Spleen (tissue), 11 donors: ENCODE data around the gene PTTG1IP. TPM values are rescaled to one million over a fixed set of nuclear protein-coding genes. Genes with fewer than 3 reads are reported as not detected.

Experiments
- DNase-seq: peaks from one replicate; pipeline ENCODE4 v3.0.0-alpha.2; 2020
- H3K27ac ChIP-seq, 8 donors: fragments of 200-600 bp; sonication (generic) in 7 of 8; 1 replicate in 4 of 8; 2 replicates in 4 of 8; pipeline versions ENCODE4 v1.5.0 to v1.8.0; 2016 to 2021; ENCODE audit warnings: inconsistent platforms in 4 of 8, mild to moderate bottlenecking in 4 of 8, moderate library complexity in 1 of 8
- H3K27me3 ChIP-seq, 7 donors: fragments of 200-600 bp; sonication (generic) in 6 of 7; replicated peaks in 1 of 7; 1 replicate in 4 of 7; 2 replicates in 3 of 7; pipeline versions ENCODE4 v1.5.0 to v1.8.0; 2016 to 2021; ENCODE audit warnings: inconsistent platforms in 3 of 7, mild to moderate bottlenecking in 1 of 7
- H3K36me3 ChIP-seq, 6 donors: fragments of 200-600 bp; sonication (generic) in 5 of 6; 1 replicate in 4 of 6; 2 replicates in 2 of 6; pipeline versions ENCODE4 v1.5.0 to v1.8.0; 2016 to 2021; ENCODE audit warnings: inconsistent platforms in 2 of 6
- H3K4me1 ChIP-seq, 6 donors: fragments of 200-600 bp; sonication (generic) in 5 of 6; 1 replicate in 3 of 6; 2 replicates in 3 of 6; pipeline versions ENCODE4 v1.5.0 to v1.8.0; 2016 to 2021; ENCODE audit warnings: inconsistent platforms in 3 of 6
- H3K4me3 ChIP-seq, 8 donors: fragments of 200-600 bp; sonication (generic) in 7 of 8; 1 replicate in 4 of 8; 2 replicates in 4 of 8; pipeline versions ENCODE4 v1.5.0 to v1.8.0; 2016 to 2021; ENCODE audit warnings: inconsistent platforms in 4 of 8, mild to moderate bottlenecking in 4 of 8, moderate library complexity in 2 of 8
- H3K9me3 ChIP-seq, 8 donors: fragments of 200-600 bp; sonication (generic) in 7 of 8; 1 replicate in 4 of 8; 2 replicates in 4 of 8; pipeline versions ENCODE4 v1.5.0 to v1.8.0; 2016 to 2021; ENCODE audit warnings: inconsistent platforms in 4 of 8
- POLR2A ChIP-seq, 3 donors: fragments of 450-650 bp; IDR thresholded peaks; one replicate each; pipeline ENCODE4 v1.5.1; 2017; ENCODE audit warnings: antibody characterized with exemption in 3 of 3, mild to moderate bottlenecking in 1 of 3
- POLR2AphosphoS5 ChIP-seq, 3 donors: sonication (generic); formaldehyde crosslinking; IDR thresholded peaks; one replicate each; pipeline ENCODE4 v1.5.1; 2017; ENCODE audit warnings: antibody characterized with exemption in 3 of 3
- WGBS, 5 donors: extraction: QIAGEN DNeasy Blood & Tissue Kit in 3 of 5; methylation state at CpG; one replicate each; pipeline versions ENCODE4 v1.1.5 to v1.1.7; 2013 to 2018; 5-methylcytosine and 5-hydroxymethylcytosine counted together
- intact Hi-C: fragments of 100-400 bp; cut with DNase I; formaldehyde crosslinking; loops from one replicate; pipeline ENCODE4 v1.15.0; 2023; ENCODE audit warnings: low total_unique reads
- polyA plus RNA-seq, 3 donors: library from polyadenylated mRNA; stranded (reverse); fragments of 200-250 nt; gene quantifications; one replicate each; pipeline ENCODE4 v1.2.1, GENCODE V29; 2013
- total RNA-seq, 7 donors: library from RNA; depleted of rRNA in 3 of 7; stranded (reverse); fragments of >200 nt in 3 of 7; fragmentation: NEBNext Ultra II Directional in 4 of 7; extraction: Animal tissue kit (Norgen Biotek cat#: 25700) in 4 of 7; gene quantifications; one replicate each; pipeline versions ENCODE4 v1.1.0 to v1.2.1, GENCODE V29; 2016 to 2021
- TF ChIP-seq, protein P1 (sequence below), 11 experiments: fragments of 200-600 bp in 7 of 11; fragments of 450-650 bp in 4 of 11; sonication (generic) in 4 of 11; IDR thresholded peaks in 8 of 11; conservative IDR thresholded peaks in 3 of 11; 1 replicate in 7 of 11; 2 replicates in 4 of 11; pipeline versions ENCODE4 v1.4.0 to v1.8.0; 2016 to 2021; ENCODE audit warnings: antibody characterized with exemption in 11 of 11, inconsistent platforms in 4 of 11, mild to moderate bottlenecking in 1 of 11
- donor health status: healthy with polysubstance abuse.
- donor health status: DM: no; HTN: no; CAD: no; lungs with moderate emphysema.
- donor health status: DM: no; HTN: no; CAD: no.
- donor health status: Bipolar disorder and iron deficiency.
- donor health status: healthy.
- donor health status: DM: no; HTN: no; CAD: no.
- donor health status: DM: yes; HTN: yes; CAD: no.

Gene PTTG1IP
- total and polyA plus RNA-seq, 10 donors: 57.6 to 189 (median 135) TPM

DNA sequence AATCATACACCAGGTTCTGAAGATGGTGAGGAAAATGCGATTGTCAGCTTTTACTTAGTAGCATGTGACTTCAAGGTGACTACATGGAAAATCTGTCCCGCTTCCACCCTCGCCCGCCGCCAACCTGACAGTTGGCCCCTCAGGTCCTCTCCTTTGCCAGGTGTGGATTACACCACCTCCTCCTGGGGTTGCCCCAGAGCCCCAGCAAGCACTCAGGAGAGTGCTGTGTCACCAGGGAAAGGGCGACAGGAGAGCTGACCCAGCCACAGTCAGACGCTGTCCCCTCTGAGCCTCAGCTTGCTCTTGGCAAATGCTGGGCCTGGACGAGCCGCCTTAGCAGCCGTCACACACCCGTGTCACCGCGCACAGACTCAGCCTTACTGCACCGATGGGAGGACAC, 17.9 kb downstream of the PTTG1IP start:
- no peak overlapping the region for H3K4me3 ChIP-seq
- H3K36me3 ChIP-seq: peaks cover 3 to 100% (median 89%) of the 10 kb centered on the region in 6 donors
- WGBS, 5 donors: 91 to 93% (median 91%) methylated on average over 12 to 14 of the region's 14 CpGs
- H3K27ac ChIP-seq: peak overlapping the region in 1 of 8 donors; percentile 55
- H3K4me1 ChIP-seq: peaks cover 0 to 89% (median 28%) of the 10 kb centered on the region in 6 donors
- H3K27me3 ChIP-seq: no peaks in the 10 kb centered on the region
- DNase-seq: no peak
- TF ChIP-seq POLR2A (IDR thresholded peaks at IDR 0.05) (no peak), POLR2AphosphoS5 (IDR thresholded peaks at IDR 0.05) (peak in 1 of 3 donors; percentile 52)
- intact Hi-C loops: no loop called here
- H3K9me3 ChIP-seq: no peaks in the 10 kb centered on the region

DNA sequence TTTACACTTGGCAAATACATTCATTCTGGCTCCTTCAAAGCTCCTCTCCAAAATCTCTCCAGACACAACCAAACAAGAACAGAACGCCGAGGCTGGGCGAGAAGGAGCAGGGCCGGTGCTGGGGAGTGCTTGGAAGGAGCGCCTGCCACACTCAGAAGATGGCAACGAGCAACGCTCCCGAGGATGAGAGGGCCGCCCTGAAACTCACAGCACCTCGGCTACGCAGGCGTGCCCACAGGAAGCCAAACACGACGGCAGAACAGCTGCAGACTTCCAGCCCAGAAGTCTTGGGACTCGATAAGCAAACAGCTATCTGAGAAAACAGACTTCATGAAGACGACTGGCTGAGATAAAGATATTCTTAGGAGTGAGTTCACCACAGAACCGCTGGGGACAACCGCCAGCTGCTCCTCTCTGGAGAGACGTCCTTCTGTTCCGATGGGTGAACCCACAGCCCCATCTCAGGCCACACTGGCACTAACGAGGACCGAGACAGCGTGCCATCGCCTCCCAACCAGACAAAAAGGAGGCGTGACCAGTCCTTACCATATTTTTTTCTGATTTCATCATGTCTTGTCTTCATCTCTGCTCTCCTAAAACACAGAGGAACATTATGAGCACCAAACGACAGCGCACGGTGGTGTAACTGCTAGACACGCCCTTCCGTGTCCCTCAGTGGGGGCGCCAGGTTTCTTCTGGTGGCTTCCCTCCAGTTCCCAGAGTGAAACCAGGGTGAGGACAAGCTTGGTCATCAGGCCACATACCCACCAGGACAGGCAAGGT, 18.6 kb downstream of the PTTG1IP start:
- Histone ChIP-seq H3K4me3 (no peak overlapping the region), H3K9me3 (no peaks in the 10 kb centered on the region), H3K36me3 (peaks cover 3 to 100% (median 91%) of the 10 kb centered on the region in 6 donors), H3K27ac (peak overlapping the region in 1 of 8 donors; percentile 55), H3K4me1 (peaks cover 0 to 93% (median 28%) of the 10 kb centered on the region in 6 donors), H3K27me3 (no peaks in the 10 kb centered on the region)
- intact Hi-C loops: no loop called here
- DNase-seq: no peak
- TF ChIP-seq POLR2A (IDR thresholded peaks at IDR 0.05) (no peak), POLR2AphosphoS5 (IDR thresholded peaks at IDR 0.05) (peak in 1 of 3 donors; percentile 56)
- WGBS, 5 donors: 60 to 78% (median 72%) methylated on average over 31 of the region's 31 CpGs

GRCh38 chr21:44854391-44854663, 19.2 kb downstream of the PTTG1IP start:
- no peak overlapping the region for H3K4me3 ChIP-seq
- peak overlapping the region in 1 of 8 donors; percentile 55 for H3K27ac ChIP-seq
- H3K27me3 ChIP-seq: no peaks in the 10 kb centered on the region
- peaks cover 0 to 93% (median 27%) of the 10 kb centered on the region in 6 donors for H3K4me1 ChIP-seq
- intact Hi-C loops: no loop called here
- TF ChIP-seq POLR2AphosphoS5 (IDR thresholded peaks at IDR 0.05) (peak in 1 of 3 donors; percentile 4), POLR2A (IDR thresholded peaks at IDR 0.05) (no peak)
- WGBS, 5 donors: 54 to 80% (median 68%) methylated on average over 14 of the region's 14 CpGs
- H3K9me3 ChIP-seq: no peaks in the 10 kb centered on the region
- H3K36me3 ChIP-seq: peaks cover 3 to 100% (median 92%) of the 10 kb centered on the region in 6 donors
- no peak for DNase-seq

DNA sequence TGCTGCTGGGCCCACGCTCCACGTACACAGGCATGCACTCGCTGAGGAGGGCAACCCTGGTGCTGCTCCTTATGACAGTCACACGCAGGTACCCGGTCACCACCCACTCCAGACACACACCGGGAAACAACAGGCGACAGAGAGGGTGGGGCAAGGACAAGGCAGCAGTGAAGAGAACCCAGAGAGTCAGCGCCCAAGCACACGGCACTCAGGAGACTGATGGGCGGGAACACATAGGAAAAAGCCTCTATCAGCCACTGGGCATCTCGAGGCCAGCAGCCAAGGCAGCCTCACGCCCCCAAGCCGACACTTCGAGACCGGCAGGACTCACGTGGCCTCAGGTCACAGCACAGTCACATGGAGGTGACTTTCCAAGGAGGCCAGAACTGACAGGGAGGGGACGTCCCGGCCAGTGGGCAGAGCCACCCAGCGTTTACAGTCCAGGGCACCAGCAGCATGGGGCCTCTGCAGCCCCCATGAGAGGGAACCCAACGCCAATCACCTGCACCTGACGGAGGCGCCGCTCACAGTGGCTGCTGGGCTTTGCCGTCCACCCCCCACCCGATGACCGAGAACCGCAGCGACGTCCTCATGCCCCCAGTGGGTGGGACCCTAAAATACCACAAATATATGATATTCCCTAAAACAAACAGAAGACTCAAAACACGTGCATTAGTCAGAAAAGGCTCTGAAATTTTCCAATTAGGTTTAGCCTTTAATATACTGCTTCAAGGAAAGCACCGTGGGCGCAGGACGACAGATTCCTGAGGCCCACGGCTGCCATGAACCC, 19.7 kb downstream of the PTTG1IP start:
- intact Hi-C loops: no loop called here
- Histone ChIP-seq H3K36me3 (peaks cover 3 to 100% (median 92%) of the 10 kb centered on the region in 6 donors), H3K27ac (peak overlapping the region in 1 of 8 donors; percentile 55), H3K4me3 (no peak overlapping the region), H3K9me3 (no peaks in the 10 kb centered on the region), H3K4me1 (peaks cover 0 to 93% (median 23%) of the 10 kb centered on the region in 6 donors), H3K27me3 (no peaks in the 10 kb centered on the region)
- TF ChIP-seq, protein P1, sequence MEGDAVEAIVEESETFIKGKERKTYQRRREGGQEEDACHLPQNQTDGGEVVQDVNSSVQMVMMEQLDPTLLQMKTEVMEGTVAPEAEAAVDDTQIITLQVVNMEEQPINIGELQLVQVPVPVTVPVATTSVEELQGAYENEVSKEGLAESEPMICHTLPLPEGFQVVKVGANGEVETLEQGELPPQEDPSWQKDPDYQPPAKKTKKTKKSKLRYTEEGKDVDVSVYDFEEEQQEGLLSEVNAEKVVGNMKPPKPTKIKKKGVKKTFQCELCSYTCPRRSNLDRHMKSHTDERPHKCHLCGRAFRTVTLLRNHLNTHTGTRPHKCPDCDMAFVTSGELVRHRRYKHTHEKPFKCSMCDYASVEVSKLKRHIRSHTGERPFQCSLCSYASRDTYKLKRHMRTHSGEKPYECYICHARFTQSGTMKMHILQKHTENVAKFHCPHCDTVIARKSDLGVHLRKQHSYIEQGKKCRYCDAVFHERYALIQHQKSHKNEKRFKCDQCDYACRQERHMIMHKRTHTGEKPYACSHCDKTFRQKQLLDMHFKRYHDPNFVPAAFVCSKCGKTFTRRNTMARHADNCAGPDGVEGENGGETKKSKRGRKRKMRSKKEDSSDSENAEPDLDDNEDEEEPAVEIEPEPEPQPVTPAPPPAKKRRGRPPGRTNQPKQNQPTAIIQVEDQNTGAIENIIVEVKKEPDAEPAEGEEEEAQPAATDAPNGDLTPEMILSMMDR (IDR thresholded peaks at IDR 0.05 in 8 of 11, conservative IDR thresholded peaks at IDR 0.05 in 3 of 11): no peak
- TF ChIP-seq POLR2AphosphoS5 (IDR thresholded peaks at IDR 0.05) (peak in 2 of 3 donors; percentile 30 to 43), POLR2A (IDR thresholded peaks at IDR 0.05) (no peak)
- no peak for DNase-seq
- WGBS, 5 donors: 83 to 87% (median 85%) methylated on average over 31 to 34 of the region's 34 CpGs

DNA sequence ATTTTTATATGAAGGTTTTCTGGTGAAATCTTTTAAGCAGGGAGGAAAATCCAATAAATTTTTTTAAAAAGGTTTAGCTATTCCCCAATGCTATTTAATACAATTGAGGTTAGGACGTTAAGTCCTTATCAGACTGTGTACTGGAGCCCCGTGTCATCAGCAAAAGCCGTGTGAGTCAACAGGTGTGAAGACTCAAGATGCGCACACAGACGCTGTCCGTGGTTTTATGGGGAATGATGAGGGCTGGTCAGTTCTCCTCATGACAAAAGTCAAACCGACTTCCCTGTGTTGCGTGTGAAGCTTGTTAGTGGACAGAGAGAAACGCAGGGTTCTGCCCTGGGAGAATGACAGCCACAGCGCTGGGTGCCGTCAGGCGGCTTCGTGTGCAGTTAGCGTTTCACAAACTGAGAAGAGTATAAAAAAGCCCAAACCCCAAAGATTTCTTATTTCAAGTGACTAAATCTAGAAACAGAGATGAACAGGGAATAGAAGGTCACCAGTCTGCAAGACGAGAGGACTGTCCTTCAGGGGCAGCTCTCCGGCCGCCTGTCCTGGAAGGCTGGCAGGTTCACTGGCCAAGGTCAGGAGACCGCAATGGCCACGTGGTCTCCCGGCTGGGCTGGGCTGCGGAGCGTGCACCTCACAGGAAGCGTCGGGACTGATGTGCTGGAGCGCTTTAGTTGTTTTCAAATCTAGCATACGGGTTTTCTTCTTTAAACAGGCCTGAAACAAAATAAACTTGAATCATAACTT, 22.4 kb downstream of the PTTG1IP start:
- Histone ChIP-seq H3K4me1 (peaks cover 8 to 85% (median 25%) of the 10 kb centered on the region in 6 donors), H3K4me3 (no peak overlapping the region), H3K9me3 (no peaks in the 10 kb centered on the region), H3K36me3 (peaks cover 3 to 86% (median 71%) of the 10 kb centered on the region in 6 donors), H3K27ac (peak overlapping the region in 2 of 8 donors; percentile 15 to 22), H3K27me3 (no peaks in the 10 kb centered on the region)
- intact Hi-C loops: no loop called here
- WGBS, 5 donors: 76 to 83% (median 79%) methylated on average over 26 of the region's 26 CpGs
- DNase-seq: no peak
- TF ChIP-seq, protein P1 (IDR thresholded peaks at IDR 0.05 in 8 of 11, conservative IDR thresholded peaks at IDR 0.05 in 3 of 11): no peak
- TF ChIP-seq POLR2AphosphoS5 (IDR thresholded peaks at IDR 0.05): peak in 2 of 3 donors; percentile 50 to 57
- TF ChIP-seq POLR2A (IDR thresholded peaks at IDR 0.05): no peak
